ENCODE data around the gene CDC37L1. TPM values are rescaled to one million over a fixed set of nuclear protein-coding genes. Genes with fewer than 3 reads are reported as not detected.

CDC37L1 gene
- total RNA-seq, 1 donor from 2014 or later, result 9.3 TPM

DNA sequence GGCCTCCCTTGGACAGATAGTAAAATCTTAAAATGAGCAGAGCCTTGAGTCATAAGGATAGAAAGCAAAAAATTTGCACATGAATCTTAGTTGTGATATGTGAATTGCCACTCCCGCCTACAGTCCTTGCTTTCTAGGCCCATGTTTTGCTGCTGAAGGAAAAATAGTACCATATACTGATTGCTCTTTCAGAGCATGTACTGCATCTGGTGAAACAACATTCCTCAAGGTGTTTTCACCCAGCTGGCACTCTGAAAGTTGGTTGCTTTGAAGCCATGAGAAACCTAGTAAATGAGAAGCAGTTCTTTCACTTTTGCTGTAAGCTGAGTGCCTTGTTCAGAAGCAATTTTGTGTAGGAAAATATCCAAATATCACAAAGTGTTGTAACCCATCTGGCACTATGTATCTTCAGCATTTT is 10.3 kb downstream of the CDC37L1 start:
- H3K27me3 Mint-ChIP-seq (ENCODE audit: low read depth), result no peaks in the 10 kb centered on the region
- no peaks in the 10 kb centered on the region for H3K4me1 Mint-ChIP-seq
- H3K36me3 Mint-ChIP-seq (ENCODE audit: low read depth), result peaks cover 5% of the 10 kb centered on the region
- no peak overlapping the region for H3K27ac Mint-ChIP-seq (ENCODE audit: unreplicated experiment)
- DNase-seq (ENCODE audit: low read depth, low spot score), result no peak
- no peaks in the 10 kb centered on the region for H3K9me3 Mint-ChIP-seq
- TF ChIP-seq, protein P1, sequence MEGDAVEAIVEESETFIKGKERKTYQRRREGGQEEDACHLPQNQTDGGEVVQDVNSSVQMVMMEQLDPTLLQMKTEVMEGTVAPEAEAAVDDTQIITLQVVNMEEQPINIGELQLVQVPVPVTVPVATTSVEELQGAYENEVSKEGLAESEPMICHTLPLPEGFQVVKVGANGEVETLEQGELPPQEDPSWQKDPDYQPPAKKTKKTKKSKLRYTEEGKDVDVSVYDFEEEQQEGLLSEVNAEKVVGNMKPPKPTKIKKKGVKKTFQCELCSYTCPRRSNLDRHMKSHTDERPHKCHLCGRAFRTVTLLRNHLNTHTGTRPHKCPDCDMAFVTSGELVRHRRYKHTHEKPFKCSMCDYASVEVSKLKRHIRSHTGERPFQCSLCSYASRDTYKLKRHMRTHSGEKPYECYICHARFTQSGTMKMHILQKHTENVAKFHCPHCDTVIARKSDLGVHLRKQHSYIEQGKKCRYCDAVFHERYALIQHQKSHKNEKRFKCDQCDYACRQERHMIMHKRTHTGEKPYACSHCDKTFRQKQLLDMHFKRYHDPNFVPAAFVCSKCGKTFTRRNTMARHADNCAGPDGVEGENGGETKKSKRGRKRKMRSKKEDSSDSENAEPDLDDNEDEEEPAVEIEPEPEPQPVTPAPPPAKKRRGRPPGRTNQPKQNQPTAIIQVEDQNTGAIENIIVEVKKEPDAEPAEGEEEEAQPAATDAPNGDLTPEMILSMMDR (conservative IDR thresholded peaks at IDR 0.05), result no peak
- no peak overlapping the region for H3K4me3 Mint-ChIP-seq

DNA sequence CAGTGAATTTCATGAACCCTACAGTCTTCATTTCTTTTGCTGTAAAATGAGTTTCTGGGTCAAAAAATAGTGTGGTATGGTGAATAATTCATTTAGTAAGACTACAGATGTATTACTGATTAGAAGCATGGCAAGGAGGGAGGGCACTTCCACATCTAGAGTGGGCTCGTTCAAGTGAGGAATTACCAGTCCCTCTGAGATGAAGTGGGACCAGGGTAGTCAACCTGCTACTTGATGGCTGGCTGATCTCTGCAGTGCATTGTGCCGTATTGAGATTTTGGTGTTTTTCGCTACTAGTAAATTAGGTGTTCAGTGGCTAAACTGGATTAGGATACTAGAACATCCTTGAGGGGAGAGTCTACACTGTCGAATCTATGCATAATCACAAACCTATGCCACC is 10.8 kb downstream of the CDC37L1 start:
- Mint-ChIP-seq H3K4me1 (no peaks in the 10 kb centered on the region), H3K36me3 (ENCODE audit: low read depth) (peaks cover 5% of the 10 kb centered on the region), H3K9me3 (no peaks in the 10 kb centered on the region), H3K27ac (ENCODE audit: unreplicated experiment) (no peak overlapping the region), H3K4me3 (no peak overlapping the region), H3K27me3 (ENCODE audit: low read depth) (no peaks in the 10 kb centered on the region)
- TF ChIP-seq, protein P1 (conservative IDR thresholded peaks at IDR 0.05), result no peak
- DNase-seq (ENCODE audit: low read depth, low spot score), result no peak

DNA sequence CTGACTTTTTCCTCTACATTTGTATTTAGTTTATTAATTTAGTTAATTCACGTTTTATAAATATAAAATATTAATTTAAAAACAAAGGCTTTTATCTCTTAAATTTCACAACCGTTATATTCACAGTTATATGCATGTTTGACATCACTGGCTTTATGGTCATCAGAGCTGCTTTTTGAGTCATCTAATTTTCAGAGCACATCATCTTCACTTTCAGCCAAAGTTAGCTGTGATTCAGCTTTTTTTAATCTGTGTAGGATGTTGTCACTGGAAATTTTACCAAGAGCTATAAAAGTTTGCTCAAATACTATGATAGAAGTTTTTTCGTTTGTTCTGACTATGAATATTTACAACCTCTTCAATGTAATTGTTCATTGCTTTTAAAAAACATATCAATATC is 12.4 kb downstream of the CDC37L1 start:
- TF ChIP-seq, protein P1 (conservative IDR thresholded peaks at IDR 0.05), result no peak
- H3K36me3 Mint-ChIP-seq (ENCODE audit: low read depth), result peaks cover 5% of the 10 kb centered on the region
- no peak for DNase-seq (ENCODE audit: low read depth, low spot score)
- H3K4me1 Mint-ChIP-seq, result no peaks in the 10 kb centered on the region
- H3K9me3 Mint-ChIP-seq, result no peaks in the 10 kb centered on the region
- no peak overlapping the region for H3K27ac Mint-ChIP-seq (ENCODE audit: unreplicated experiment)
- H3K4me3 Mint-ChIP-seq, result no peak overlapping the region
- H3K27me3 Mint-ChIP-seq (ENCODE audit: low read depth), result no peaks in the 10 kb centered on the region

DNA sequence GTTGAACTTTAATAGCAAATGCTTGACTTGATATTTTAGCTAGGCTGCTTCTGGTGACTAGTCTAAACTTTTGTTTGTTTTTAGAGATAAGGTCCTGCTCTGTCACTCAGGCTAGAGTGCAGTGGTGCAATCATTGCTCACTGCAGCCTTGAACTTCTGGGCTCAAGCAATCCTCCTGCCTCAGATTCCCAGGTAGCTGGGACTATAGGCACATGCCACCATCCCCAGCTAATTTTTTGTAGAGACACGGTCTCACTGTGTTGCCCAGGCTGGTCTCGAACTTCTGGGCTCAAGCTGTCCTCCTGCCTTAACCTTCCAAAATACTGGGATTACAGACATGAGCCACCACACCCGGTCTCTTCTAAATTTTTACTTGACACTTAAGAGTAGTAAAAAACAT is 20.7 kb downstream of the CDC37L1 start:
- Mint-ChIP-seq H3K27ac (ENCODE audit: unreplicated experiment) (no peak overlapping the region), H3K9me3 (no peaks in the 10 kb centered on the region), H3K4me3 (no peak overlapping the region), H3K27me3 (ENCODE audit: low read depth) (no peaks in the 10 kb centered on the region), H3K4me1 (no peaks in the 10 kb centered on the region), H3K36me3 (ENCODE audit: low read depth) (peaks cover 4% of the 10 kb centered on the region)
- no peak for DNase-seq (ENCODE audit: low read depth, low spot score)
- TF ChIP-seq, protein P1 (conservative IDR thresholded peaks at IDR 0.05), result no peak

DNA sequence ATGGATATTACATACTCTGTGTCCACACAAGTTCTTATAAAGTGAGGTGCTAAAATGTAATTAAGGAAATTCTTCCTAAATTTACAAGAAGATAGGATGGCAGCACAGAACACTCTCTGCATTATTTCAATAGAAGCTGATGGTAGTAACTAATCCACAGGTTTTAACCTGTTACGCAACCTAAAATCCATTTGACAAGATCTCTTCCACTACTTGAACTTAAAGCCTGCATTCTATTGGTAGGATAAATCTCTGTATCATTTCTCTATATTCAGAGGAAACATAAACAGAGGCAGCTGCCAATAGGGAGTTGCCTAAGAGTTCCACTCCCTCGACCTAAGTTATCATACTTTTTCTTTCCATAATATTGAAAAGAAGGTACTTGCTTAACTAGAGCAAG is 21.6 kb downstream of the CDC37L1 start:
- peaks cover 4% of the 10 kb centered on the region for H3K36me3 Mint-ChIP-seq (ENCODE audit: low read depth)
- no peaks in the 10 kb centered on the region for H3K4me1 Mint-ChIP-seq
- TF ChIP-seq, protein P1 (conservative IDR thresholded peaks at IDR 0.05), result no peak
- DNase-seq (ENCODE audit: low read depth, low spot score), result no peak
- H3K27ac Mint-ChIP-seq (ENCODE audit: unreplicated experiment), result no peak overlapping the region
- H3K27me3 Mint-ChIP-seq (ENCODE audit: low read depth), result no peaks in the 10 kb centered on the region
- no peak overlapping the region for H3K4me3 Mint-ChIP-seq
- no peaks in the 10 kb centered on the region for H3K9me3 Mint-ChIP-seq

DNA sequence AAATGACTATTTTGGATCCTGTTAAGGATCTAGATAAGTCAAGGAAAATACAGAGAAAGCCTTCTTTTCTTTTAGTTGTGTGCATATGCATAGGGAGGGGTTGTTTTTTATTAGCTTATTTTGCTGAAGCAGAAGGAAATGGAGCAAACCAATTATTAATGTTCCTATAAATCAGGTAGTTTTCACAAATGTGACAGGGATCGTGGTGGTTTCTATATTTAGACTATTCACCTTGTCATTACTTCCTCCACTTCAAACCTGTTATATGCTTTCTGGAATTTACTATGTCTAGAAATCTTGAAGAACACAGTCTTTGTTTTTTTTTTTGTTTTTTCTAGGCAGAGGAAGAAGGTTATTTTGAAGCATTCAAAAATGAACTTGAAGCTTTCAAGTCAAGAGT is 22.2 kb downstream of the CDC37L1 start:
- H3K27me3 Mint-ChIP-seq (ENCODE audit: low read depth), result no peaks in the 10 kb centered on the region
- H3K27ac Mint-ChIP-seq (ENCODE audit: unreplicated experiment), result no peak overlapping the region
- no peak overlapping the region for H3K4me3 Mint-ChIP-seq
- peaks cover 7% of the 10 kb centered on the region for H3K36me3 Mint-ChIP-seq (ENCODE audit: low read depth)
- no peaks in the 10 kb centered on the region for H3K4me1 Mint-ChIP-seq
- TF ChIP-seq, protein P1 (conservative IDR thresholded peaks at IDR 0.05), result no peak
- no peaks in the 10 kb centered on the region for H3K9me3 Mint-ChIP-seq
- no peak for DNase-seq (ENCODE audit: low read depth, low spot score)

Data from neural crest cell (in vitro differentiated cells).